HG03439 (cell line): ENCODE measurements around the gene HNRNPM.
"Not testable (repeated sequence)": the region's sequence is repeated elsewhere in the genome, so short reads cannot be mapped to it uniquely, and the experiment has no call there.

Experiments used
- ATAC-seq: cut with Tn5 transposase; IDR thresholded peaks from one replicate; pipeline ENCODE4 v1.9.1; 2021; ENCODE audit warnings: mild to moderate bottlenecking, moderate library complexity; ENCODE audit not compliant: unreplicated experiment

The HNRNPM gene

DNA sequence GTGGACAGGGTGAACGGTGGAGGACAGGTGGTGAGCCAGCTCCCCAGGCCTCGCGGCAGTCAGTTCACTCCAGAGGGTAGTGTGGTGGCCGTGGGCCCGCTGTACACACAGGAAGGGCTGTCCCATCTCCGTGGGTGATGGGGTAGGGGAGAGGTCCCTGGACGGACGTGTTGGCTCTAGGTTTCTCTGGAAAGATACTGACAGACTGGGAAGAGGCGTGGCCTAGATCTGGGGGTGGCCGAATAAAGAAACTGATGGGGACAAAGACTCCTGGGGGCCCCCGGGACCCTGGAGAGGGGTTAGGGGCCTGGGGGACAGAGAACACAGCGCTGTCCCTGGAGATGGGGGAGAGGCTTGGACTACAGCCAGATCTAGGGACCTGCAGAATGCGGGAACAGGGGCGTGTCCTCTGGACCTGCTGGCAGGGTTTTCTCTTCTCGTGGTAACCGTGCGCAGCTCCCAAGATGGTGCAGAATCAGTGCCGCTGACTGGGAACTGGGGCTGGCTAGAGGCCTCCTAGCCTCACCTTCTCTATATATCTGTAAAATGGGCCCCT, 61.7 kb downstream of the HNRNPM start:
- ATAC-seq: no peak

DNA sequence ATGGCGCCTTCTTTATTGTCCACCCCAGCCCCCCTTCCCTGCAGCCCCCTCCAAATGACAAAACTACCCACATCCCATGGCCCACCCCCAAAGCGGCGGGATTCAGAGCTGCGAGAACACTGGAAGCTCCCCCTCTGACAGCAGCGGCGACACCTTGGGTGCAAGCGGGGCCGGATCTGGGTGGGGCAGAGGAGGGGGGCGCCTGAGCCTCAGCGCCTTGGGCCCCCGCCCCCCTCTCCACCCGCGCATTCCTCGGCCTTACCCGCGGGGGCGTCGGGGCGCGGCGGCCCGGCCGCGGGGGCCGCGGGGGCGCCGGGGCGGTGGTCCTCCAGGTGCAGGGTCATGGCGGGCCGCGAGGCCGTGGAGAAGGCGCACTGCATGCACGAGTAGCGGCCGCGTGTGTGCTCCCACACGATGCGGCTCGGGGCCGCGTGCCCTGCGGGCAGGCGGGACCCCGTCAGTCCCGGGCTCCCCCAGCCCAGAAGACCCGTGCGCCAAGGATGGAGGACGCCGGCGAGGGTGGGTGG, 65.9 kb downstream of the HNRNPM start:
- no peak for ATAC-seq

DNA sequence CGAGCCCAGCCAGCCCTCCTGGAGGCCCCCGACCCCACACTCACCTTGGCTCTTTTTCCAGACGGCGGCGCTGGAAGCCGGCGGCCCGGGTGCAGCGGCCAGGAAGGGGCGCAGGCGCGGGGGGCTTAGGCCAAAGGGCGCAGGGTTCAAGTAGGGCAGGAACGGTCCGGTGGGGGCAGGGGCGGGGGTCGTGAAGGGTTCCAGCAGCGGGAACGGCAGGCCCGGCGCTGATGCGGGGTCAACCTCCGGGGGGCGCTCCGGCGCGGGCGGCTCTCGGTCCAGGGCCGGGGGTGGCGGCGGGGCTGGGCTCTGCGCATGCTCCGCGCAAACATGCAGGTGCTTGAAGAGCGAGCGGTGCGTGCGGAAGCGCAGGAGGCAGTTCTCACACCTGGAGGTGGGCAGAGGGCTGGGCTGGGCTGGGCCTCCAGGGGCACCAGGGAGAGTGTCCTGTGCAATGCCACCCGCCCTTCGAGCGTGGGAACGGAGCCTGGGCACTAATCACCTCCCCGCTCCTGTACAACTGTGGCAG, 66.9 kb downstream of the HNRNPM start:
- no peak for ATAC-seq

DNA sequence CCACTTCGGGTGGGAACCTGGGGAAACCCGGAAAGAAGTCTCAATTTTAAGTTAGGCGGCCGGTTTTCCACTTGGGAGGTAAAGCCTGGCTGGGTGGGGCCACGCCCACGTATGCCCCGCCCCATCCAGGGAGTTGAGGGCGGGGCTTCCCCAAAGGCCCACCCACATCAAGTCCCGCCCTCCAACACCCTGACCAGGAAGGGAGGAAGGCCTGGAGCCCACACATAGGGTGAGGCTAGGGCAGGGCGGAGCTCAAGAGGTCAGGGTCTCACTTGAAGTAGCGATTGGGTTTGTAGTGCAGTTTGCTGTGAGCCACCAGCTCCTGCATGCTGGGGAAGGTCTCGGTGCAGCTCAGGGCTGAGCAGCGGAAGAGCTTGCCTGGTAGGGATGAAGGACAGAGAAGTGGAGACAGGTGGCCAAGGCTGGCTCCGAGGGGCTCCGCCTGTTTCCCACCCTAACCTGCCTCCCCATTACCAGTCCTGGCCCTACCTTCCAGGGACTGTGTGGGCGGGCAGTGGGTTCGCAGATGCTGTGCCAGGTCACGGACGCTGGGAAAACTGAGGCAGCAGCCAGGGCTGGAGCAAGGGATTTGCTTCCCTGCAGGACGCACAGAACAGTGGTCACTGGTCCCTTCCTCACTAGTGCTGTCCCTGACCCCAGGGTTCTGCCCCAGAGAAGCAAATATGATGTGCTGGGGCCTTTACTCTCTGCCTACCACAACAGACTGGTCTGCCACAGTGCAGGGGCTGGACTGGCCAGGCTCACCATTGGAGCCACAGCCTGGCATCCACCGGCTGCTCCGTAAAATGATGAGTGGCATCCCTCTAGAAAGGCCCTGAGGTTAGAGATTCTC, 67.6 kb downstream of the HNRNPM start:
- ATAC-seq: no peak

DNA sequence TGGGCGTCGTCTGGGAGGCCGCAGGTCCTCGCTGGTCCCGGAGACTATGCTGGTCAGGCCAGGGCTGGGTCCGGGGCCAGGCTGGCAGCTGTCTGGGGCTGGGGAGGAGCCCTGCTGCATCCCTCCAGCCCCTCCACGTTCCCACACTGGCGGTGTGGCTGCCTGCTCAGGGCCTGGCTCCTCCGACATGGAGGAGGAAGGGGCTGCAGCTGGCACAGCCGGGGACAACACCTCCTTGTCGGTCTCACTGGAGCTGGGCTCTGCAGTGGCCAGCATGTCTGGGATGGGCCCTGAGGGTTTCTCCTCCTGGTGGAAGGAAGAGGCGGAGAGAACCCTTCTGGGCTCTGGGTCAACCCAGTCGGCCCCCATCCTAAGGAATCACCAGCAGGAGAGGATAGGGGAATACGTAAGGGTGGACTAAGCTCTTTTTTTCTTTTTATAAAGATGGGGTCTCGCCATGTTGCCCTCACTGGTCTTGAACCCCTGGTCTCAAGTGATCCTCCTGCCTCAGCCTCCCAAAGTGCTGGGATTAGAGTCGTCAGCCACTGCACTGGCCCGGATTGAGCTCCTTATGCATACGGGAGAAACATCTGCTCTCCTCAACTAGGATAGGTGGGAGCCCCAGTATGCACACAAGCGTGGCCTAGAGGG, 68.4 kb downstream of the HNRNPM start:
- ATAC-seq: no peak

DNA sequence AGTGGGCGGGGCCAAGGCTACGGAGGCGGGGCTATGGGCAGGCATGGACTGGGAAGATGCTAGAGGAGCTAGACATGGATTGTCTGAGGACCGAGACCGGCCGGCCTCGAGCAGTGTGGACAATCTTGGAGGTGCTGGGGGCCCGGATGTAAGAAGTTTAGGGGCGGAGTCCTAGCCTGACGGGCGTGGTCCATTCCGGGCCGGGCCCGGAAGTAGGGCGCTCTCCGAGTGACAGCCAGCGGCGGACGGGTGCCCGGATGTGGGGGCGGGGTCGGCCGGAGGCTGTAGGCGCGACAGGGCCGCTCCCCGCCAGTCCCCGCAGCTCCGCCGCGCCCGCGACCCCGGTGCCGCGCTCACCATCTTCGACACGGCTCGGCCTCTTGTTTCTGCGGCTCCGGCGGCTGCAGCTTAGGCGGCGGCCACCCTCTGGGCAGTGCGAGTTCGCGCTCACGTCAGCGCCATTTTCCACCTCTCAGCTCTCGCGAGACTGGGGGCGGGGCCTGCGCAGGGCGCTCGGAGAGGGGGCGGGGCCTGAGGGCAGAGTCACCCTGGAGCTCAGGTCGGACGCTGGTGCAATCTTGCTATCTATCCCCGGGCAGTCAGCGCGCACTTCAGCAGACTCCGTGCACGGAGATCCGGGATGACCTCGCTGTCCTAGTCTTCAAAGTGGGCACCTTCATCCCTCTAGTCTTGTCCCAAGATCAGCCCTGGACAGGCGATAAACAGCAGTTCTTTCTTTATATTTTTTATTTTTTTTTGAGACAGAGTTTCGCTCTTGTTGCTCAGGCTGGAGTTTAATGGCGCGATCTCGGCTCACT, 69.1 kb downstream of the HNRNPM start, which contains the start of gene ZNF414:
Gene ZNF414 (minus strand): TSS at position 481 of the 818 bp plus-strand sequence. CDS start 121 bp downstream, at position 360.
- ATAC-seq: peak; percentile 90

DNA sequence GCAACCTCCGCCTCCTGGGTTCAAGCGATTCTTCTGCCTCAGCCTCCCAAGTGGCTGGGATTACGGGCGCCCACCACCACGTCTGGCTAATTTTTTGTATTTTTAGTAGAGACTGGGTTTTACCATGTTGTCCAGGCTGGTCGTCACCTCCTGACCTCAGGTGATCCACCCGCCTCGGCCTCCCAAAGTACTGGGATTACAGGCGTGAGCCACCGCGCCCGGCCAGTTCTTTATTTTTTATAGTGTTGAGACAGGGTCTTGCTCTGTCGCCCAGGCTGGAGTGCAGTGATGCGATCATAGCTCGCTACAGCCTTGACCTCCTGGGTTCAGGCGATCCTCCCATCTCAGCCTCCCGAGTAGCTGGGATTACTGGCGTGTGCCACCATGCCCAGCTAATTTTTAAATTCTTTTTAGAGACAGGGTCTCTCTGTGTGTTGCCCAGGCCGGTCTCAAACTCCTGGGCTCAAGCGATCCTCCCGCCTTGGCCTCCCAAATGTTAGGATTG, 69.8 kb downstream of the HNRNPM start:
- ATAC-seq: not testable (repeated sequence)

DNA sequence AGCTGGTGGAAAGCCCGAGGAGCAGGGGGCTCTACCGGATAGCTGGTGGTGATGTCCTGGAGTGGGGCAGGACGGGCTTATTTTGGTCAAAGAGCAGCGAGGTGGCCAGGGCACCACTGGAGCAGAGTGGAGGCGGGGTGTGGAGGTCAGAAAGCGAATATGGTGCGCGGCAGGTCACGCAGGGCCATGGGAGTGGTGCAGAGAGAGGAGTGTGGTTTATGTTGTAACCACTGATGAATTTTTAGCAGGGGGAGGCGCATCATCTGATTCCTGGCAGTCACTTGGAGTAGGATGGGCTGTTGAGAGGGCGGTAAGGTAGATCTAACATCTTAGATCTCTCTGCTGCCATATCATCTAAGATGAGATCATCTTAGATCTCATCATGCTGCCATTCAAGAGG, 70.5 kb downstream of the HNRNPM start:
- no peak for ATAC-seq

DNA sequence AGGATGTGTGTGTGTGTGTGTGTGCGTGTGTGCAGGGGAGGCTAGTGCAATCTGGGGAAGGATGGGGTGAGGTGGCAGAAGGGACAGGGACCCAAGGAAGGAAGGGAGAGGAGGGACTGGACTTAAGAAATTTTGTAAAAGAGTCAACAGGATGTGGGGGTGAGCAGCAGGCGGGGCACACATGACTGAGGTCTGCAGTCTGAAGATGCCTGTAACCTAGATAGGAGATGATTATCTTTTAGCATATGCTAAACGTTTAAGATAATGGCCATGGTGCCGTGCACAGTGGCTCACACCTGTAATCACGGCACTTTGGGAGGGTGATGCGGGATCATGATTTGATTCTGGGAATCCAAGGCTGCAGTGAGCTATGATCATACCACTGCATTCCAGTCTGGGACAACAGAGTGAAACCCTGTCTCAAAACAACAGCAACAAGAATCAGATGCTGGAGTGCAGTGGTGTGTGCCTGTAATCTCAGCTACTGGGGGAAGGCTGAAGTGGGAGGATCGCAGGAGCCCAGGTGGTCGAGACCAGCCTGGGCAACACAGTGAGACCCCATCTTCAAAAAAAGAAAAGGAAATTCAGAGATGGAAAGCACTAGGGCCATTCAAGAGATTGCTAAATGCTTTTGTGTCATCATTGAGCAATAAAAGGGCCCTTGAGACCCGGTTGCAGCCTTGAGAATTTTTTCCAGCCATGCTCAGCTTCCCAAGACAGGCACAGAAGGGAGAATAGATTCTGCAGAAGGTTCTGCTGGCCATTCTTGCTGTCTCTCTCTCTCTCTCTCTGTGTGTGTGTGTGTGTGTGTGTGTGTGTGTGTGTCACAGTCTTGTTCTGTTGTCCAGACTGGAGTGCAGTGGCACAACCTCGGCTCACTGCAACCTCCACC, 73.0 kb downstream of the HNRNPM start:
- ATAC-seq: no peak

DNA sequence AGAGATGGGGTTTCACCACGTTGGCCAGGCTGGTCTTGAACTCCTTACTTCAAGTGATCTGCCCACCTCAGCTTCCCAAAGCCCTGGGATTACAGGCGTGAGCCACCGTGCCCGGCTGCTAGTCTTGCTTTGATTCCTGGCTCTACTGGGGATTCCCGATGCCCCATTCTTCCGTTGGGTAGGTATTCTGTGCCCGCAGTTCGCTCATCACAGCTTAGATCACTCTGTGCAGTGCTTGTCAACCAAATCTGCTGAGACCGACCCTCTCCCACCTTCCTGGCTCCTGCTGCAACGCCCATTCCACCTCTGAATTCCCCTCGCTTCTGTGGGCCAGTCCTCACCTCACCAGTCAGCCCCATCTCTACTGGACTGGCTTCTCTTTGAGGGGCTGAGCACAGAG, 73.8 kb downstream of the HNRNPM start:
- no peak for ATAC-seq

DNA sequence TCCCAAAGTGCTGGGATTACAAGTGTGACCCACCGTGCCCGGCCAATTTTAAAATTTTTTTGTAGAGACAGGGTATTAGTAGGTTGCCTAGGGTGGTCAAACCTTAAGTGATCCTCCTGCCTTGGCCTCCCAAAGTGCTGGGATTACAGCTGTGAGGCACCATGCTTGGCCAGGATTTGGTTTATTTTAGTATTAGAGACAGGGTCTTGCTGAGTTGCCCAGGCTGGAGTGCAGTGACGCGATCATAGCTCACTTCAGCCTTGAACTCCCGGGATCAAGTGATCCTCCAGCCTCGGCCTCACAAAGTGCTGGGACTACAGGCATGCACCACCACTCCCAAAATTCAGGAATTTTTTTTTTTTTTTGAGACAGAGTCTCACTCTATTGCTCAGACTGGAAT, 74.6 kb downstream of the HNRNPM start:
- ATAC-seq: no peak

DNA sequence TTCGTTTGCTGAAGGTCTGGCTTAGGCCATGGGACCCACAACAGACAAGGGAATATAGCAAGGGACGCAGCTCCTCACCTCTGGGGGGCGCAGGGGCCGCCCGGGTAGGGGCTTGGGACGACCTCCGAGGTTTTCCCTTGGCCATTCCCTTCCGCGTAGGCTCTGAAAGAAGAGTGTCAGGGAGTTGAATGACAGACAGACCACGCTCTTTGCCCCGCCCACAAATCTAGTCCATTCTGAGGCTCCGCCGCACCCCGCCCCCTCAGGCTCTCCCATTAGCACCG, 80.6 kb downstream of the HNRNPM start:
- ATAC-seq: no peak

DNA sequence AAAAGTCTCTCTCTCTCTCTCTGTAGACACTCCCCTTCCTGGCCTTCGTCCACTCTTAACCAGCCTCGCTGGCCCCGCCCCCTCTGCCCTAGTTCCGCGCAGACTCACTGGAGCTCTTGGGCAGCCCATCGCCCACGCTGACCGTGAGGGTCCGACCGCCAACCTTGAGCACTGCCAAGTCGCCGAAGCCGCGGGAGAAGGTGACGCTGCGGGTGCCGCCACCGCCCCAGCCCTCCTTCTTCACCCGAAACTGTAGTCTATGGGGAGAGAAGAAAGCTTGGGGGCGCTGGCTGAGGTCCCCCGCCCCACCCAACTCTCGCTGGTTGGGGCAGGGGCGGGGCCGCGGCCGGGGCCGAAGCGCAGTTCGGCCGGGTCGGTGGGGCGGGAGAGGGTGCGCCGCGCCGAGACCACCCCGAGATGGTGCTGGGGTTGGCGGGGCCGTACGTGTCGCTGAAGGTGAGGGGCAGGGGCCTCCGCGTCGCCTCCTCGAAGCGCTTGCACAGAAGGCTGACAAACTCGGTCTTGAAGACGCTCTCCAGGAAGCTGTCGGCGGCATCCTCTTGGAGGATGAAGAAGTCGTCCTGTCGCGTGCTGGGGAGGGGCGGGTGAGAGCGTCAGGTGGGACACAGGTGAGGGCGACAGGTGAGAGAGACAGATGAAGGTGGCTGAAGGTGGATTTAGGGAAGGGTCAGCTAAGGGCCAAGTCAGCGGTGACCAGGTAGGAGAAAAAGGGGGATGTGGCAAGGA, 81.7 kb downstream of the HNRNPM start:
- no peak for ATAC-seq

DNA sequence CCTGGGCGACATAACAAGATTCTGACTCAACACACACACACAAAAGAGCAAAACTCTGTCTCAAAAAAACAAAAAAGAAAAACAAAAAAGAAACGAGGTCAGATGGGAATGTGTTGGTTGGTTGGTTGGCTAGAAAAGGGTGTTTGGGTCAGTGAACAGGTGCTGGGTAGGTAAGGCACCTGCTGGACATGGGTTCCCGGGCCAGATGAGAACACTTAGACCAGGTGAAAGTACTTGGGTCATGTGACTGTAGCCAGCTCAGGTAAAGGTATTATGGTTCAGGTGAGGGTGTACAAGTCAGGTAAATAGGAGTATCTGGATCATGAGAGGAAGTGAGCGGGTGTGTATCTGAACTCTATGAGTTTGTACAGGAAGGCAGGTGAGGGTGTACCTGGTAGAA, 83.7 kb downstream of the HNRNPM start:
- ATAC-seq: no peak

DNA sequence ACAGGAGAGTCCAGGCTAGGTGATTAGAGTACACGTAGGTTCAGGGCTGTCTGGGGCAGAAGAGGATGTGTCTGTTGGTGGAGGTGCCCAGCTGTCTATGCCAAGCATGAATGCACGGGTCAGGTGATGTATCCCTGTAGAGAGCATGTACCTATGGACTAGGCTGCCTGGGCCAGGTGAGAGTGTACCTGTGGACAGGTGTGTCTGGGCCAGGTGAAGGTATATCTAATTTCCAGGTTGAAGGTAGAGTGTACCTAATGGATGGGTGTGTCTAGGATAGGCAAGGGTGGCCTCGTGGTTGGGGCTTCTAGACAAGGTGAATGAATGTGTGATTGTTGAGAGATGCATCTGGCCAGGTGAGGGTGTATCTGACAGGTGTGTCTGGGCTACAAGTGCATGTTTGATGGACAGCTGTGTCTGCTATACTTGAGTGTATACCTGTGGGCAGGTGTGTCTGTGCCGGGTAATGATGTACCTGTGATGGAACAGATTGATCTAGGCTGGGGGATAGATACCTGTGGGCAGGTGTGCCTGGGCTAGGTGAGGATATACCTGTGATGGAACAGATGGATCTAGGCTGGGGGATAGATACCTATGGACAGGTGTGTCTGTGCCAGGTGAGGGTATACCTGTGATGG, 84.7 kb downstream of the HNRNPM start:
- no peak for ATAC-seq

DNA sequence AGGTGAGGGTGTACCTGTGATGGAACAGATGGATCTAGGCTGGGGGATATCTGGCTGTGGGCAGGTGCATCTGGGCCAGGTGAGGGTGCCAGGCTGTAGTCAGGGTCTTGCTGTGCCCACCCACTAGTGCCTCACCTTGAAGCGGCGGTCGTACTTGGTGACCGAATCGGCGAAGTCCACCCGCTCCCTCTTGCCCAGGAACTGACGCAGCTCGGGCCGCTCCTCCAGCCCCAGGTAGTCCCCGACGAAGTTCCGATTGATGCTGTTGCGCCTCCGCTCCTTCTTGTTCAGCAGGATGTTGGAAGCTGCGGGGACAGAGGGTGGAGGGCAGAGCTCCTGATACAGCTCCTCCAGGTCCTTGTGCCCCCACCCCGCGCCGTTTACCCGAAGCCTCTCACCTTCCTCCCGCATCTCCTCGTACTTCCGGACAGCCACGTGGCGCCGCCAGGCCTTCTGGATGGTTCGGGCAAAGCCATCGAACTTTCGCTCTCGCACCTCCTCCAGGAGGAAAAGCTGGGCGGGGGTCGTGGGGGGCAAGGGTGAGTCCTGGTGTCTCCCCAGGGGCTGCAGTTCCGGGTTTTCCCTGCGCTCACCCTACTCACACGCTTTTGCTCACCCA, 85.4 kb downstream of the HNRNPM start:
- ATAC-seq: no peak

DNA sequence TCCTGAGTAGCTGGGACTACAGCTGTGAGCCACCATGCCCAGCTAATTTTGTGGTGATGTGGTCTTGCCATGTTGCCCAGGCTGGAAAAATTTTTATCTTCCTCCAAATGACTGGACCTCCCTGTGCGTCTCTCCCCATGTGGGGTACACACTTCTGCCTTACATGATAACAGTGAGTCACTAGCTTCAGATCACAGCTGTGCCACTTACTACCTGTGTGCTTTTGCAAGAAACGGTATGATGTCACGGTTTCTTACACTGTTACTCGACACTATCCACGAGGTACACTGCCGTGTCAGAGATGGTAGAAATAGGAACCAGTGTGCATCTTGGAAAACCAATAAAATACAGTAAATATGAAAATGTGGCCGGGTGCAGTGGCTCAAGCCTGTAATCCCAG, 86.7 kb downstream of the HNRNPM start:
- ATAC-seq: no peak

DNA sequence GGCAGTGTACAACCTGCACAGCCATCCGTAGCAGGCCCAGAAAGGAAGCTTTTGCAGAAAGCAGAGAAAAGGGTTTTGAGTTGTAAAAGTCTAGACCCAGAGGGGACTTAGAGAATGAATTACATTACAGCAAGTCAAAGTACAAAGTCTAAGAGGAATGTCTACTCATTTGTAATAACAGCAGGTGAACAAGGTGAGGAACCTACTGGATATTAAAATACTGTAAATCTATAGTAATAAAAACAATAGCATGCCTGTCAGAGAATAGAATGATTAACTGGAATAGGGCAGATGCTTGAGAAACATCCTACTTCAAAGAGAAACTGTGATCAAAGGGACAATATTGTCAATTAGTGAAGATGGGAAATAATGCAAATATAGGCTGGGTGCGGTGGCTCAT, 87.5 kb downstream of the HNRNPM start:
- no peak for ATAC-seq
